Mucosa of stomach (tissue), 1 donor: ENCODE data around the gene ASAP2.
A peak's percentile ranks its signal among the peaks of the same experiment; 100 is the strongest.

Experiments
- H3K27me3 ChIP-seq: one replicate; pipeline ENCODE4 v1.7.0; 2013; ENCODE audit warnings: mild to moderate bottlenecking, low read length; ENCODE audit not compliant: control insufficient read depth, insufficient read depth
- H3K36me3 ChIP-seq: one replicate; pipeline ENCODE4 v1.7.0; 2013; ENCODE audit warnings: low read length; ENCODE audit not compliant: control insufficient read depth, insufficient read depth
- H3K4me1 ChIP-seq: one replicate; pipeline ENCODE4 v1.7.0; 2013; ENCODE audit warnings: mild to moderate bottlenecking, low read length; ENCODE audit not compliant: control insufficient read depth, insufficient read depth
- H3K4me3 ChIP-seq: one replicate; pipeline ENCODE4 v1.7.0; 2013; ENCODE audit warnings: low read length
- H3K9ac ChIP-seq: one replicate; pipeline ENCODE4 v1.7.0; 2013; ENCODE audit warnings: mild to moderate bottlenecking, low read length, moderate library complexity
- H3K9me3 ChIP-seq: one replicate; pipeline ENCODE4 v1.7.0; 2013; ENCODE audit warnings: mild to moderate bottlenecking, low read length, moderate library complexity; ENCODE audit not compliant: control insufficient read depth
- donor health status: Pancreatic carcinoma.

ASAP2 gene

GRCh38 chr2:9370746-9371145, 164.1 kb downstream of the ASAP2 start:
- H3K4me3 ChIP-seq: no peak overlapping the region
- H3K27me3 ChIP-seq: no peaks in the 10 kb centered on the region
- peaks cover 33% of the 10 kb centered on the region for H3K36me3 ChIP-seq
- H3K9me3 ChIP-seq: no peaks in the 10 kb centered on the region
- H3K9ac ChIP-seq: no peak overlapping the region
- no peaks in the 10 kb centered on the region for H3K4me1 ChIP-seq

GRCh38 chr2:9373047-9373446, 166.4 kb downstream of the ASAP2 start:
- Histone ChIP-seq H3K9me3 (no peaks in the 10 kb centered on the region), H3K4me3 (no peak overlapping the region), H3K27me3 (no peaks in the 10 kb centered on the region), H3K9ac (no peak overlapping the region), H3K36me3 (peaks cover 20% of the 10 kb centered on the region), H3K4me1 (no peaks in the 10 kb centered on the region)

- peaks cover 17% of the 10 kb centered on the region for H3K36me3 ChIP-seq
- H3K27me3 ChIP-seq: no peaks in the 10 kb centered on the region
- no peak overlapping the region for H3K9ac ChIP-seq
Observed at GRCh38 chr2:9373476-9373875, 166.9 kb downstream of the ASAP2 start.

GRCh38 chr2:9374071-9374730, 167.6 kb downstream of the ASAP2 start:
- Histone ChIP-seq H3K9ac (no peak overlapping the region), H3K36me3 (peaks cover 16% of the 10 kb centered on the region)

More at GRCh38 chr2:9373476-9373875, 166.9 kb downstream of the ASAP2 start:
- Histone ChIP-seq H3K4me3 (no peak overlapping the region), H3K9me3 (no peaks in the 10 kb centered on the region), H3K4me1 (peaks cover under 1% of the 10 kb centered on the region)

GRCh38 chr2:9375857-9376428, 169.3 kb downstream of the ASAP2 start:
- H3K9ac ChIP-seq: no peak overlapping the region
- no peaks in the 10 kb centered on the region for H3K9me3 ChIP-seq
- H3K27me3 ChIP-seq: no peaks in the 10 kb centered on the region
- H3K4me3 ChIP-seq: no peak overlapping the region
- peaks cover 16% of the 10 kb centered on the region for H3K36me3 ChIP-seq
- H3K4me1 ChIP-seq: peaks cover 9% of the 10 kb centered on the region

More at GRCh38 chr2:9374071-9374730, 167.6 kb downstream of the ASAP2 start:
- Histone ChIP-seq H3K4me3 (no peak overlapping the region), H3K27me3 (no peaks in the 10 kb centered on the region), H3K4me1 (peaks cover 3% of the 10 kb centered on the region), H3K9me3 (no peaks in the 10 kb centered on the region)

GRCh38 chr2:9377461-9378097, 171.0 kb downstream of the ASAP2 start:
- no peak overlapping the region for H3K9ac ChIP-seq
- H3K9me3 ChIP-seq: no peaks in the 10 kb centered on the region
- peaks cover 18% of the 10 kb centered on the region for H3K4me1 ChIP-seq
- no peak overlapping the region for H3K4me3 ChIP-seq
- no peaks in the 10 kb centered on the region for H3K27me3 ChIP-seq
- H3K36me3 ChIP-seq: peaks cover 20% of the 10 kb centered on the region

- peaks cover 17% of the 10 kb centered on the region for H3K36me3 ChIP-seq
- H3K27me3 ChIP-seq: no peaks in the 10 kb centered on the region
- H3K4me3 ChIP-seq: no peak overlapping the region
- H3K9ac ChIP-seq: no peak overlapping the region
- H3K9me3 ChIP-seq: no peaks in the 10 kb centered on the region
- H3K4me1 ChIP-seq: peaks cover 18% of the 10 kb centered on the region
Observed at GRCh38 chr2:9378433-9379390, 172.1 kb downstream of the ASAP2 start.

- Histone ChIP-seq H3K27me3 (no peaks in the 10 kb centered on the region), H3K4me3 (no peak overlapping the region), H3K9ac (no peak overlapping the region), H3K4me1 (peaks cover 18% of the 10 kb centered on the region), H3K36me3 (peaks cover 15% of the 10 kb centered on the region), H3K9me3 (no peaks in the 10 kb centered on the region)
Observed at GRCh38 chr2:9379391-9379755, 172.8 kb downstream of the ASAP2 start.

- H3K27me3 ChIP-seq: no peaks in the 10 kb centered on the region
- H3K4me3 ChIP-seq: no peak overlapping the region
- H3K4me1 ChIP-seq: peaks cover 18% of the 10 kb centered on the region
- H3K36me3 ChIP-seq: peaks cover 13% of the 10 kb centered on the region
- H3K9ac ChIP-seq: peak overlapping the region; percentile 15
- no peaks in the 10 kb centered on the region for H3K9me3 ChIP-seq
Observed at GRCh38 chr2:9380702-9381628, 174.4 kb downstream of the ASAP2 start.

- peaks cover 13% of the 10 kb centered on the region for H3K36me3 ChIP-seq
- H3K27me3 ChIP-seq: no peaks in the 10 kb centered on the region
- no peak overlapping the region for H3K9ac ChIP-seq
- no peak overlapping the region for H3K4me3 ChIP-seq
- H3K9me3 ChIP-seq: no peaks in the 10 kb centered on the region
- peaks cover 18% of the 10 kb centered on the region for H3K4me1 ChIP-seq
Observed at GRCh38 chr2:9382604-9383235, 176.1 kb downstream of the ASAP2 start.

- peaks cover 15% of the 10 kb centered on the region for H3K4me1 ChIP-seq
- no peaks in the 10 kb centered on the region for H3K27me3 ChIP-seq
- no peak overlapping the region for H3K9ac ChIP-seq
- H3K4me3 ChIP-seq: no peak overlapping the region
- H3K36me3 ChIP-seq: peaks cover 13% of the 10 kb centered on the region
- H3K9me3 ChIP-seq: no peaks in the 10 kb centered on the region
Observed at GRCh38 chr2:9384521-9384920, 177.9 kb downstream of the ASAP2 start.
